A673 (cell line): ENCODE measurements around the gene EEFSEC. TPM values are rescaled to one million over a fixed set of nuclear protein-coding genes. Genes with fewer than 3 reads are reported as not detected.

Experiments used
- BruUV-seq: library from RNA; stranded (reverse); fragments of 400-500 nt; replicated peaks from 2 replicates; lab custom pipeline; 2021; lab: Mats Ljungman, UMichigan
- CTCF ChIA-PET: fragments of 300-600 bp; sonication (Branson Sonifier 250); formaldehyde crosslinking; loops from one replicate; lab custom pipeline; 2022; ENCODE audit warnings: antibody characterized with exemption; lab: Charles Lee
- POLR2A ChIA-PET: fragments of 300-600 bp; sonication (Branson Sonifier 250); formaldehyde crosslinking; loops from one replicate; lab custom pipeline; 2022; ENCODE audit warnings: antibody characterized with exemption; ENCODE audit not compliant: low non-redundant PET; lab: Charles Lee
- DNase-seq: peaks from one replicate; pipeline ENCODE4 v3.0.0-alpha.2; 2015; ENCODE audit warnings: low spot score
- H3K27ac ChIP-seq: fragments of 200-600 bp; sonication (generic); 2 replicates; pipeline ENCODE4 v1.5.1; 2016; ENCODE audit warnings: mixed run types, low read depth, mild to moderate bottlenecking, mixed read lengths, antibody characterized with exemption, low read length; ENCODE audit not compliant: poor library complexity, severe bottlenecking
- H3K27me3 ChIP-seq: fragments of 200-600 bp; sonication (generic); replicated peaks from 2 replicates; pipeline ENCODE4 v1.6.1; 2017; ENCODE audit warnings: mixed run types, low read depth, mild to moderate bottlenecking, mixed read lengths, antibody characterized with exemption, low read length; ENCODE audit not compliant: insufficient read depth, poor library complexity
- H3K36me3 ChIP-seq: fragments of 200-600 bp; sonication (generic); 2 replicates; pipeline ENCODE4 v1.6.1; 2016; ENCODE audit warnings: mixed run types, mild to moderate bottlenecking, mixed read lengths, antibody characterized with exemption, low read length; ENCODE audit not compliant: insufficient read depth, poor library complexity, severe bottlenecking
- H3K4me1 ChIP-seq: fragments of 200-600 bp; sonication (generic); 2 replicates; pipeline ENCODE4 v1.6.1; 2017; ENCODE audit warnings: mixed run types, mild to moderate bottlenecking, mixed read lengths, antibody characterized with exemption, low read length; ENCODE audit not compliant: insufficient read depth, poor library complexity, severe bottlenecking
- H3K4me3 ChIP-seq: fragments of 200-600 bp; sonication (generic); 2 replicates; pipeline ENCODE4 v1.5.1; 2016; ENCODE audit warnings: low read depth, mixed run types, mild to moderate bottlenecking, mixed read lengths, low read length; ENCODE audit not compliant: poor library complexity, severe bottlenecking
- H3K9me3 ChIP-seq: fragments of 200-600 bp; sonication (generic); 2 replicates; pipeline ENCODE4 v1.6.1; 2016; ENCODE audit warnings: mixed run types, low read depth, mild to moderate bottlenecking, mixed read lengths, antibody characterized with exemption, low read length; ENCODE audit not compliant: poor library complexity, severe bottlenecking
- CTCF ChIP-seq: fragments of 300-800, 200-600 bp; sonication (generic); conservative IDR thresholded peaks from 2 replicates; pipeline ENCODE4 v1.5.1; 2017; ENCODE audit warnings: low read depth, mild to moderate bottlenecking, antibody characterized with exemption, low read length, moderate library complexity, mixed read lengths
- EZH2 ChIP-seq: fragments of 200-600 bp; sonication (generic); IDR thresholded peaks from 2 replicates; pipeline ENCODE4 v1.6.1; 2017; ENCODE audit warnings: borderline replicate concordance, low read depth, mild to moderate bottlenecking, mixed read lengths, antibody characterized with exemption, low read length; ENCODE audit not compliant: poor library complexity, severe bottlenecking
- intact Hi-C: fragments of 100-400 bp; cut with micrococcal nuclease; formaldehyde crosslinking; loops from one replicate; pipeline ENCODE4 v1.10.0; 2022; ENCODE audit not compliant: unreplicated experiment
- total RNA-seq: library from RNA; stranded (reverse); gene quantifications from 2 replicates; pipeline ENCODE4 v1.2.3, GENCODE V29; 2021

Gene EEFSEC
- total RNA-seq, 1 experiment from 2014 or later, result 19.7 TPM

DNA sequence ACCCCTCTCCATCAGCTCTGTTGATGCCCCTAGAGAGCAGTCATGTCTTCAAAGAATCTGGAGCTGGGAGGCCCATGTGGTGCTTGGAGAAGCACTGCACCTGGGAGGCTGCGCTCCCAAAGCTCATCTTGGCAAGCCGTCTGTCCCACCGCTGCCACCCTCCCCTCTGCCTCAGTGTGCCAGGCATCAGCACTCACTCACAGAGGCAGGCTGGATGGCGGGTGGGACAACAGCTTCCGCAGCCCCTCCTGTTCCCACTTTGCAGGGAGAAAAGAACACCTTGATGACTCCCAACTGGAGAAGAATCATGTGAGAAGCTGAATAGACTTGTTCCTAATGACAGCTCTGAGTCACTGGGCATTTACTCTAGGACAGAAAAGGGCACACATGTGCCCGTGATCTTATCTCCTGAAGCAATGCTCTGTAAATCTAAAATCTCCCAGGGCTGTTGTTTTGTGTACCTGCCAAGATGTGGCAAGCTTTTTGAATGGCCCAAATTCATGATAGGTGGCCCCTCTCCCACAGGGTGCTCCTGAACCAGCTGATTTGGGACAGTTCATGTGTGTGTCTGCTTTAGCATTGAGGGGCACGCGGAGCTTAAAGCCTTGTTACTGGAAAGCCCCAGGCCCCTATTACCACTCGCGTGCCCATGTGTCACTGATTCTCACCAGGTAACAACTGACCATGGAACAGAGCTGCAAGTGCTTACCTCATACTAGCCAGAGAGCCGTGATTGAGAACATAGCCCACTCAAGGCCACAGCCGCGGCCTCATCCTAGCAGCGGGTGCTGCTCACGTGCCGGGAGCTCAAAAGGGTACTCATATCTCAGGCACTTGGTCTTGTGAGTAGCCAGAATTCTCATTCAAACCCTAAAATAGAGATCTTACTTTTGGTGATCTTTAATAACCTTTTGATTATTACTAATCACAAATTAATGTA, 209.0 kb downstream of the EEFSEC start:
- TF ChIP-seq EZH2, result no peak
- TF ChIP-seq CTCF, result no peak
- Histone ChIP-seq H3K36me3 (no peaks in the 10 kb centered on the region), H3K9me3 (no peaks in the 10 kb centered on the region), H3K27me3 (no peaks in the 10 kb centered on the region), H3K4me3 (no peak overlapping the region), H3K4me1 (no peaks in the 10 kb centered on the region), H3K27ac (no peak overlapping the region)
- ChIA-PET CTCF (interaction anchor here (0.6 kb wide), 1 partner anchor 247 kb away, joined by 6 read pairs; no protein-coding TSS in a partner anchor), POLR2A (no interaction called here)
- no peak for DNase-seq
- intact Hi-C loops, result no loop called here
- BruUV-seq, result no TSS peak

DNA sequence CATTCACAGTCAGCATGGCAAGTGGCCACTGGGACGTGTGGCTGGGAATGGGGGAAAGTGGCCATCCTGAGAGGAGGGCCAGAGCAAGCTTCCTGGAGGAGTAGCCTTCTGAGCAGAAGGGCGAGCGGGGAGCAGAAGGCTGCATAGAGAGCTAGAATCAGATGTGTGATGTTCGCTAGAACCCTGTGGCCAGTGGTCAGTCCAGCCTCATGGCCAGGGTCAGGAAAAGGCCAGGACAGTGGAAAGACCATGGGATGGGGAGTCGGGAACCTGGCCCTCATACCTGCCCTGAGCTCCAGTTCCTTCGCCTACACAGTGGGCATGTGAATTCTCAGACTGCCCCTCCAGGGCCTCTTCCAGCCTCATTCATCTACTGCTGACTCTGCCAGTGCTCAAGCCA, 211.0 kb downstream of the EEFSEC start:
- DNase-seq, result no peak
- no peak overlapping the region for H3K4me3 ChIP-seq
- POLR2A ChIA-PET, result no interaction called here

DNA sequence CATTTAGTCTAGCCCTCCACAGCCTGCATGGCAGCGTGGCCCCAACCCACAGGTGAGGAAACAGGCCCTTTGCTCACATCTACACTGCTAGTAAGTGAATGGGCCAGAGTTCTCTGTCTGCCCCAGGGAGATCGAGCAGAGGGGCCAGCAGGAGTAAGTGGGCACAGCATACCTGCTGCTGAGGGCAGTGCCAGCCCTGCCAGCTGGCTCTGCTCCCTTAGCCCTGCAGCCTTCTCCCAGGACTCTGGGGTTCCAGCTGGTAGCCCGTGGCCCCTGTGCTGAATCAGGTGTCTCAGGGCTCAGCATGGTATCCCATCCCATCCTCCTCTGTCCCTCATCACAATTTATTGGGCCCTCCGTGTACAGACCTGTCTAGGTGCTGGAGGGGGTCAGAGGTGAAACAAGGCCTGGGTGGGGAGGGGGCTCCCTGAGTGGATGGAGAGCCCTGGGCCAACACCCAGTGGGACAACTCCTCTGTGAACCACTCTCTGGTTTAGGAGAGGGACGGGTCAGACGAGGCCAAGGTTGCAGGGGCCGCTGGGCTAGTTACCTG, 211.6 kb downstream of the EEFSEC start:
- CTCF ChIA-PET, result no interaction called here
- BruUV-seq, result no TSS peak
- H3K36me3 ChIP-seq, result no peaks in the 10 kb centered on the region
- no peak for DNase-seq
- intact Hi-C loops, result no loop called here
- H3K9me3 ChIP-seq, result no peaks in the 10 kb centered on the region
- no peaks in the 10 kb centered on the region for H3K4me1 ChIP-seq
- H3K27me3 ChIP-seq, result no peaks in the 10 kb centered on the region
- no peak overlapping the region for H3K4me3 ChIP-seq
- POLR2A ChIA-PET, result no interaction called here
- no peak for TF ChIP-seq CTCF
- no peak for TF ChIP-seq EZH2
- no peak overlapping the region for H3K27ac ChIP-seq

More for the DNA sequence above, 211.0 kb downstream of the EEFSEC start:
- CTCF ChIA-PET, result no interaction called here
- Histone ChIP-seq H3K27ac (no peak overlapping the region), H3K36me3 (no peaks in the 10 kb centered on the region), H3K27me3 (no peaks in the 10 kb centered on the region), H3K9me3 (no peaks in the 10 kb centered on the region), H3K4me1 (no peaks in the 10 kb centered on the region)
- intact Hi-C loops, result no loop called here
- TF ChIP-seq CTCF, result no peak
- BruUV-seq, result no TSS peak
